ENCODE results near the gene MED4. TPM values are rescaled to one million over a fixed set of nuclear protein-coding genes. Genes with fewer than 3 reads are reported as not detected.

Gene MED4
- total RNA-seq, 1 donor, result 26.1 TPM

DNA sequence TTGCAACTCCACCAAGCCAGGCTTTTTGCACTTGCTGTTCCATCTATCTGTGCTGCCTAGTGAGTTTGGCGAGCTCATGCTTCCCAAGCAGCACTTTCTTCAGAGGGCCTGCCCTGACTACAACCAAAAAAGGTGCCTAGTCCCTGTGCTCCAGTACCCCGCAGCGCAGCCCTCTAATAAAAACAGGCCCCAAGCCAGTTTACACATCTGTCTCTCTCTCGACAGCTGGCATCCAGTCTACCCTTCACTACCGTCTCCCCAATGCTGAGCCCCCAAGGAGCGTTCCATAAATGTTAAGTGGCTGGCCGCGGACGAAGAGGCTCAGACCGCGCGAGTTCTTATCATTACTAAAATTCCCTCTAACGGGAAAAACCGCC, 512 bp downstream of the MED4 start:
- peaks cover 26% of the 10 kb centered on the region for H4K20me1 ChIP-seq (ENCODE audit: insufficient read depth, low read length)
- peaks cover 56% of the 10 kb centered on the region for H3K79me2 ChIP-seq (ENCODE audit: insufficient read depth, low read length)
- TF ChIP-seq, protein P1, sequence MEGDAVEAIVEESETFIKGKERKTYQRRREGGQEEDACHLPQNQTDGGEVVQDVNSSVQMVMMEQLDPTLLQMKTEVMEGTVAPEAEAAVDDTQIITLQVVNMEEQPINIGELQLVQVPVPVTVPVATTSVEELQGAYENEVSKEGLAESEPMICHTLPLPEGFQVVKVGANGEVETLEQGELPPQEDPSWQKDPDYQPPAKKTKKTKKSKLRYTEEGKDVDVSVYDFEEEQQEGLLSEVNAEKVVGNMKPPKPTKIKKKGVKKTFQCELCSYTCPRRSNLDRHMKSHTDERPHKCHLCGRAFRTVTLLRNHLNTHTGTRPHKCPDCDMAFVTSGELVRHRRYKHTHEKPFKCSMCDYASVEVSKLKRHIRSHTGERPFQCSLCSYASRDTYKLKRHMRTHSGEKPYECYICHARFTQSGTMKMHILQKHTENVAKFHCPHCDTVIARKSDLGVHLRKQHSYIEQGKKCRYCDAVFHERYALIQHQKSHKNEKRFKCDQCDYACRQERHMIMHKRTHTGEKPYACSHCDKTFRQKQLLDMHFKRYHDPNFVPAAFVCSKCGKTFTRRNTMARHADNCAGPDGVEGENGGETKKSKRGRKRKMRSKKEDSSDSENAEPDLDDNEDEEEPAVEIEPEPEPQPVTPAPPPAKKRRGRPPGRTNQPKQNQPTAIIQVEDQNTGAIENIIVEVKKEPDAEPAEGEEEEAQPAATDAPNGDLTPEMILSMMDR (IDR thresholded peaks at IDR 0.05; ENCODE audit: extremely low read depth, low read depth, low read length), result no peak
- peak overlapping the region; percentile 85 for H3K27ac ChIP-seq (ENCODE audit: low read depth, low read length)
- H3K4me1 ChIP-seq (ENCODE audit: insufficient read depth, low read length), result peaks cover 10% of the 10 kb centered on the region
- no peaks in the 10 kb centered on the region for H3K36me3 ChIP-seq (ENCODE audit: insufficient read depth, low read length)
- no peaks in the 10 kb centered on the region for H3K27me3 ChIP-seq (ENCODE audit: insufficient read depth, low read length)
- peak; percentile 73 for DNase-seq (ENCODE audit: insufficient read length, low spot score, missing footprints)
- peak overlapping the region; percentile 86 for H2AFZ ChIP-seq (ENCODE audit: low read length)
- peak overlapping the region; percentile 100 for H3K4me2 ChIP-seq (ENCODE audit: insufficient read depth, low read length)
- peak overlapping the region; percentile 83 for H3K4me3 ChIP-seq (ENCODE audit: insufficient read depth, low read length)
- no peaks in the 10 kb centered on the region for H3K9me3 ChIP-seq (ENCODE audit: low read depth, low read length)

GRCh38 chr13:48093588-48093987, 1.3 kb downstream of the MED4 start:
- Histone ChIP-seq H3K4me2 (ENCODE audit: insufficient read depth, low read length) (peak overlapping the region; percentile 100), H3K27ac (ENCODE audit: low read depth, low read length) (no peak overlapping the region), H3K9me3 (ENCODE audit: low read depth, low read length) (no peaks in the 10 kb centered on the region), H2AFZ (ENCODE audit: low read length) (no peak overlapping the region), H3K79me2 (ENCODE audit: insufficient read depth, low read length) (peaks cover 64% of the 10 kb centered on the region), H3K36me3 (ENCODE audit: insufficient read depth, low read length) (no peaks in the 10 kb centered on the region), H3K27me3 (ENCODE audit: insufficient read depth, low read length) (no peaks in the 10 kb centered on the region), H3K4me3 (ENCODE audit: insufficient read depth, low read length) (peak overlapping the region; percentile 83), H4K20me1 (ENCODE audit: insufficient read depth, low read length) (peaks cover 33% of the 10 kb centered on the region), H3K4me1 (ENCODE audit: insufficient read depth, low read length) (peaks cover 10% of the 10 kb centered on the region)
- no peak for DNase-seq (ENCODE audit: insufficient read length, low spot score, missing footprints)
- TF ChIP-seq, protein P1 (IDR thresholded peaks at IDR 0.05; ENCODE audit: extremely low read depth, low read depth, low read length), result no peak

- TF ChIP-seq, protein P1 (IDR thresholded peaks at IDR 0.05; ENCODE audit: extremely low read depth, low read depth, low read length), result no peak
- no peak overlapping the region for H2AFZ ChIP-seq (ENCODE audit: low read length)
- no peak overlapping the region for H3K4me2 ChIP-seq (ENCODE audit: insufficient read depth, low read length)
- no peaks in the 10 kb centered on the region for H3K27me3 ChIP-seq (ENCODE audit: insufficient read depth, low read length)
- no peaks in the 10 kb centered on the region for H3K4me1 ChIP-seq (ENCODE audit: insufficient read depth, low read length)
- peaks cover 64% of the 10 kb centered on the region for H3K79me2 ChIP-seq (ENCODE audit: insufficient read depth, low read length)
- no peak overlapping the region for H3K27ac ChIP-seq (ENCODE audit: low read depth, low read length)
- peaks cover 15% of the 10 kb centered on the region for H4K20me1 ChIP-seq (ENCODE audit: insufficient read depth, low read length)
- H3K36me3 ChIP-seq (ENCODE audit: insufficient read depth, low read length), result peaks cover 28% of the 10 kb centered on the region
- no peaks in the 10 kb centered on the region for H3K9me3 ChIP-seq (ENCODE audit: low read depth, low read length)
- DNase-seq (ENCODE audit: insufficient read length, low spot score, missing footprints), result no peak
- H3K4me3 ChIP-seq (ENCODE audit: insufficient read depth, low read length), result no peak overlapping the region
These were observed 8.6 kb downstream of the MED4 start for GRCh38 chr13:48086272-48086671.

GRCh38 chr13:48081739-48082138, 13.2 kb downstream of the MED4 start:
- no peaks in the 10 kb centered on the region for H3K27me3 ChIP-seq (ENCODE audit: insufficient read depth, low read length)
- H4K20me1 ChIP-seq (ENCODE audit: insufficient read depth, low read length), result no peaks in the 10 kb centered on the region
- H3K36me3 ChIP-seq (ENCODE audit: insufficient read depth, low read length), result peaks cover 67% of the 10 kb centered on the region
- H2AFZ ChIP-seq (ENCODE audit: low read length), result no peak overlapping the region
- peaks cover 22% of the 10 kb centered on the region for H3K79me2 ChIP-seq (ENCODE audit: insufficient read depth, low read length)
- no peaks in the 10 kb centered on the region for H3K4me1 ChIP-seq (ENCODE audit: insufficient read depth, low read length)
- H3K4me3 ChIP-seq (ENCODE audit: insufficient read depth, low read length), result no peak overlapping the region
- no peak for DNase-seq (ENCODE audit: insufficient read length, low spot score, missing footprints)
- TF ChIP-seq, protein P1 (IDR thresholded peaks at IDR 0.05; ENCODE audit: extremely low read depth, low read depth, low read length), result no peak
- no peak overlapping the region for H3K27ac ChIP-seq (ENCODE audit: low read depth, low read length)
- H3K4me2 ChIP-seq (ENCODE audit: insufficient read depth, low read length), result no peak overlapping the region
- H3K9me3 ChIP-seq (ENCODE audit: low read depth, low read length), result no peaks in the 10 kb centered on the region

Data from osteoblast (primary cell).